ENCODE data around the gene MCHR1. TPM values are rescaled to one million over a fixed set of nuclear protein-coding genes. Genes with fewer than 3 reads are reported as not detected.

MCHR1 gene
- total RNA-seq, 4 donors from 2014 or later = 0.64 to 2.1 (median 0.81) TPM; not detected in 1

- H3K4me1 ChIP-seq = peaks cover 19% of the 10 kb centered on the region
- no peaks in the 10 kb centered on the region for H3K9me3 ChIP-seq
- H3K4me3 ChIP-seq = no peak overlapping the region
- WGBS = 68% methylated on average over 9 of the region's 9 CpGs
- DNase-seq (ENCODE audit: low spot score in 2 of 2) = no peak
- no peaks in the 10 kb centered on the region for H3K27me3 ChIP-seq
- no peaks in the 10 kb centered on the region for H3K36me3 ChIP-seq
- TF ChIP-seq EP300 (IDR thresholded peaks at IDR 0.05) (no peak), POLR2A (IDR thresholded peaks at IDR 0.05) (no peak), CTCF (IDR thresholded peaks at IDR 0.05) (no peak), POLR2AphosphoS5 (IDR thresholded peaks at IDR 0.05) (no peak)
- no peak overlapping the region for H3K27ac ChIP-seq
Observed at GRCh38 chr22:40684728-40685127, 5.4 kb downstream of the MCHR1 start.

GRCh38 chr22:40685406-40685805 is 6.1 kb downstream of the MCHR1 start:
- WGBS = 85% methylated on average over 3 of the region's 3 CpGs
- Histone ChIP-seq H3K4me1 (peaks cover 12% of the 10 kb centered on the region), H3K27ac (no peak overlapping the region), H3K27me3 (no peaks in the 10 kb centered on the region), H3K36me3 (no peaks in the 10 kb centered on the region), H3K4me3 (no peak overlapping the region), H3K9me3 (no peaks in the 10 kb centered on the region)
- DNase-seq (ENCODE audit: low spot score in 2 of 2) = no peak
- TF ChIP-seq EP300 (IDR thresholded peaks at IDR 0.05) = no peak
- TF ChIP-seq CTCF (IDR thresholded peaks at IDR 0.05) = no peak
- TF ChIP-seq POLR2A (IDR thresholded peaks at IDR 0.05) = no peak
- no peak for TF ChIP-seq POLR2AphosphoS5 (IDR thresholded peaks at IDR 0.05)

GRCh38 chr22:40687706-40688105 is 8.4 kb downstream of the MCHR1 start:
- WGBS = 91% methylated on average over 2 of the region's 2 CpGs
- Histone ChIP-seq H3K4me1 (peaks cover 7% of the 10 kb centered on the region), H3K36me3 (no peaks in the 10 kb centered on the region), H3K9me3 (no peaks in the 10 kb centered on the region), H3K4me3 (no peak overlapping the region), H3K27me3 (no peaks in the 10 kb centered on the region), H3K27ac (no peak overlapping the region)
- TF ChIP-seq CTCF (IDR thresholded peaks at IDR 0.05) (no peak), POLR2AphosphoS5 (IDR thresholded peaks at IDR 0.05) (no peak), EP300 (IDR thresholded peaks at IDR 0.05) (no peak), POLR2A (IDR thresholded peaks at IDR 0.05) (no peak)
- no peak for DNase-seq (ENCODE audit: low spot score in 2 of 2)

- Histone ChIP-seq H3K4me1 (peaks cover 12% of the 10 kb centered on the region), H3K27me3 (no peaks in the 10 kb centered on the region), H3K9me3 (no peaks in the 10 kb centered on the region), H3K36me3 (no peaks in the 10 kb centered on the region), H3K4me3 (no peak overlapping the region), H3K27ac (no peak overlapping the region)
- DNase-seq (ENCODE audit: low spot score in 2 of 2) = no peak
- 73% methylated on average over 6 of the region's 8 CpGs for WGBS
- TF ChIP-seq EP300 (IDR thresholded peaks at IDR 0.05) (no peak), POLR2A (IDR thresholded peaks at IDR 0.05) (no peak), CTCF (IDR thresholded peaks at IDR 0.05) (no peak), POLR2AphosphoS5 (IDR thresholded peaks at IDR 0.05) (no peak)
Observed at GRCh38 chr22:40690370-40690769, 11.1 kb downstream of the MCHR1 start.

- H3K4me3 ChIP-seq = no peak overlapping the region
- no peak for DNase-seq (ENCODE audit: low spot score in 2 of 2)
Observed at GRCh38 chr22:40691532-40691931, 12.2 kb downstream of the MCHR1 start.

More at GRCh38 chr22:40691532-40691931, 12.2 kb downstream of the MCHR1 start:
- Histone ChIP-seq H3K4me1 (peaks cover 15% of the 10 kb centered on the region), H3K9me3 (no peaks in the 10 kb centered on the region), H3K27ac (no peak overlapping the region), H3K27me3 (no peaks in the 10 kb centered on the region), H3K36me3 (no peaks in the 10 kb centered on the region)
- TF ChIP-seq CTCF (IDR thresholded peaks at IDR 0.05) (no peak), POLR2AphosphoS5 (IDR thresholded peaks at IDR 0.05) (no peak), EP300 (IDR thresholded peaks at IDR 0.05) (no peak), POLR2A (IDR thresholded peaks at IDR 0.05) (no peak)

Measured in suprapubic skin (tissue), 4 donors.